Panc1 (cell line): ENCODE measurements around the gene AP2B1. TPM values are rescaled to one million over a fixed set of nuclear protein-coding genes. Genes with fewer than 3 reads are reported as not detected.

Experiments
- ATAC-seq: fragments of 200-7000 bp; cut with Tn5 transposase; 2 replicates; pipeline ENCODE4 v1.9.1; 2020; ENCODE audit warnings: mild to moderate bottlenecking, moderate library complexity
- BruUV-seq: library from RNA; stranded (reverse); fragments of 400-500 nt; replicated peaks from 2 replicates; lab custom pipeline; 2021; lab: Mats Ljungman, UMichigan
- CTCF ChIA-PET: fragments of 300-600 bp; sonication (Branson Sonifier 250); formaldehyde crosslinking; loops from one replicate; lab custom pipeline; 2022; ENCODE audit warnings: antibody characterized with exemption; lab: Charles Lee
- POLR2A ChIA-PET: fragments of 300-600 bp; sonication (Branson Sonifier 250); formaldehyde crosslinking; loops from one replicate; lab custom pipeline; 2022; ENCODE audit warnings: antibody characterized with exemption; lab: Charles Lee
- DNase-seq: peaks from one replicate; pipeline ENCODE4 v3.0.0-alpha.2; 2010; ENCODE audit warnings: low read depth, low spot score
- H3K27ac ChIP-seq: 2 replicates; pipeline ENCODE4 v1.5.1; 2011; ENCODE audit warnings: mild to moderate bottlenecking, low read length, inconsistent platforms
- H3K27me3 ChIP-seq: fragments of 200-500 bp; sonication (Bioruptor generic); 2 replicates; pipeline ENCODE4 v1.6.0; 2014; ENCODE audit warnings: low read length, inconsistent platforms; ENCODE audit not compliant: control insufficient read depth, insufficient read depth
- H3K36me3 ChIP-seq: fragments of 200-500 bp; sonication (Bioruptor generic); 2 replicates; pipeline ENCODE4 v1.5.1; 2014; ENCODE audit warnings: inconsistent platforms, mild to moderate bottlenecking, low read length, moderate library complexity; ENCODE audit not compliant: control insufficient read depth, insufficient read depth
- H3K4me1 ChIP-seq: 2 replicates; pipeline ENCODE4 v1.5.1; 2011; ENCODE audit warnings: inconsistent platforms, mild to moderate bottlenecking, low read length, moderate library complexity; ENCODE audit not compliant: control insufficient read depth, insufficient read depth
- H3K4me3 ChIP-seq, 2 experiments: 2 replicates each; pipeline ENCODE4 v1.5.1; 2011 to 2012; ENCODE audit warnings: low read depth in 2 of 2, low read length in 2 of 2, mild to moderate bottlenecking in 2 of 2, inconsistent platforms in 1 of 2, moderate library complexity in 1 of 2
- H3K9me3 ChIP-seq: fragments of 200-500 bp; sonication (Bioruptor generic); 2 replicates; pipeline ENCODE4 v1.5.1; 2014; ENCODE audit warnings: low read depth, mild to moderate bottlenecking, inconsistent platforms, low read length, moderate library complexity; ENCODE audit not compliant: control insufficient read depth, insufficient read depth
- POLR2AphosphoS5 ChIP-seq: IDR thresholded peaks from 2 replicates; pipeline ENCODE4 v1.6.1; 2012; ENCODE audit warnings: mild to moderate bottlenecking, low read depth, low read length, moderate library complexity
- SIN3A ChIP-seq: IDR thresholded peaks from 2 replicates; pipeline ENCODE4 v1.6.1; 2012; ENCODE audit warnings: low read depth, mild to moderate bottlenecking, low read length, moderate library complexity, borderline replicate concordance; ENCODE audit not compliant: insufficient read depth
- TCF7L2 ChIP-seq: IDR thresholded peaks from 2 replicates; pipeline ENCODE4 v1.6.1; 2011; ENCODE audit warnings: mild to moderate bottlenecking, low read depth, low read length, inconsistent platforms
- in situ Hi-C: cut with HindIII; loops from 2 replicates; pipeline ENCODE4 v1.10.0; 2016; ENCODE audit warnings: low sequenced_read_pairs, low pct_unique_long_range_greater_than_20kb
- intact Hi-C: fragments of 100-400 bp; cut with micrococcal nuclease; formaldehyde crosslinking; loops from one replicate; pipeline ENCODE4 v1.10.0; 2022; ENCODE audit not compliant: unreplicated experiment
- total RNA-seq: library from RNA; stranded (reverse); gene quantifications from one replicate; pipeline ENCODE4 v1.2.1, GENCODE V29; 2021; ENCODE audit not compliant: unreplicated experiment
- TF ChIP-seq, protein P1 (sequence below), 2 experiments: IDR thresholded peaks; 2 replicates each; pipeline ENCODE4 v1.6.1; 2011 to 2012; ENCODE audit warnings: low read depth in 2 of 2, control low read depth in 1 of 2, low read length in 1 of 2, mild to moderate bottlenecking in 1 of 2, moderate library complexity in 1 of 2; ENCODE audit not compliant: insufficient read depth in 1 of 2
- TF ChIP-seq, protein P2 (sequence below): fragments of 450-650 bp; IDR thresholded peaks from 2 replicates; pipeline ENCODE4 v1.5.1; 2017; ENCODE audit warnings: mild to moderate bottlenecking

The AP2B1 gene
- total RNA-seq, 1 experiment from 2014 or later = 446 TPM

DNA sequence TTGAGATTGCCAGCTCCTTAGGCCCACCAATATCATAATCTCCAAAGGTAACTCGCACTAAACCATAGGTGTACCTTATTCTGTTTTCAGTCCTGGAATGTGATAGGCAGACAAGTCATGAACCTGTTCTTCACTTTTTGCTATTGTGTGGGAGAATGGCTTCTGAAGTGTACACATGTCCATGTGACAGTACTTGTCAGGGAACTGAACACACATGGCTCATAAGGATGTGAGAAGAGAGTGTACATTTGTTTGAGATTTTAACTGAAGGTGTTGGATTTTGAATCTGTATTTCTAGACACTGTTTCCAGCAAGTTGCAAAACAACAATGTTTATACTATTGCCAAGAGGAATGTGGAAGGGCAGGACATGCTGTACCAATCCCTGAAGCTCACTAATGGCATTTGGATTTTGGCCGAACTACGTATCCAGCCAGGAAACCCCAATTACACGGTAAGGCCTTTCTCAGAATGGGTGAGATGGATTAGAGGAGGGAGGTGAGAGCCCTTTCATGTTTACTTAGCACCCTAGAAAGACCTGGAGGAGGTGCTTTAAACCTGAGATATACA is 129.9 kb downstream of the AP2B1 start:
- Histone ChIP-seq H3K4me1 (no peaks in the 10 kb centered on the region), H3K27ac (no peak overlapping the region), H3K27me3 (no peaks in the 10 kb centered on the region), H3K9me3 (no peaks in the 10 kb centered on the region), H3K36me3 (peaks cover 56% of the 10 kb centered on the region), H3K4me3 (no peak overlapping the region)
- no TSS peak for BruUV-seq
- CTCF ChIA-PET = no interaction called here
- in situ Hi-C loops (no loop called here), intact Hi-C loops (no loop called here)
- POLR2A ChIA-PET = no interaction called here
- DNase-seq = no peak
- TF ChIP-seq, protein P1, sequence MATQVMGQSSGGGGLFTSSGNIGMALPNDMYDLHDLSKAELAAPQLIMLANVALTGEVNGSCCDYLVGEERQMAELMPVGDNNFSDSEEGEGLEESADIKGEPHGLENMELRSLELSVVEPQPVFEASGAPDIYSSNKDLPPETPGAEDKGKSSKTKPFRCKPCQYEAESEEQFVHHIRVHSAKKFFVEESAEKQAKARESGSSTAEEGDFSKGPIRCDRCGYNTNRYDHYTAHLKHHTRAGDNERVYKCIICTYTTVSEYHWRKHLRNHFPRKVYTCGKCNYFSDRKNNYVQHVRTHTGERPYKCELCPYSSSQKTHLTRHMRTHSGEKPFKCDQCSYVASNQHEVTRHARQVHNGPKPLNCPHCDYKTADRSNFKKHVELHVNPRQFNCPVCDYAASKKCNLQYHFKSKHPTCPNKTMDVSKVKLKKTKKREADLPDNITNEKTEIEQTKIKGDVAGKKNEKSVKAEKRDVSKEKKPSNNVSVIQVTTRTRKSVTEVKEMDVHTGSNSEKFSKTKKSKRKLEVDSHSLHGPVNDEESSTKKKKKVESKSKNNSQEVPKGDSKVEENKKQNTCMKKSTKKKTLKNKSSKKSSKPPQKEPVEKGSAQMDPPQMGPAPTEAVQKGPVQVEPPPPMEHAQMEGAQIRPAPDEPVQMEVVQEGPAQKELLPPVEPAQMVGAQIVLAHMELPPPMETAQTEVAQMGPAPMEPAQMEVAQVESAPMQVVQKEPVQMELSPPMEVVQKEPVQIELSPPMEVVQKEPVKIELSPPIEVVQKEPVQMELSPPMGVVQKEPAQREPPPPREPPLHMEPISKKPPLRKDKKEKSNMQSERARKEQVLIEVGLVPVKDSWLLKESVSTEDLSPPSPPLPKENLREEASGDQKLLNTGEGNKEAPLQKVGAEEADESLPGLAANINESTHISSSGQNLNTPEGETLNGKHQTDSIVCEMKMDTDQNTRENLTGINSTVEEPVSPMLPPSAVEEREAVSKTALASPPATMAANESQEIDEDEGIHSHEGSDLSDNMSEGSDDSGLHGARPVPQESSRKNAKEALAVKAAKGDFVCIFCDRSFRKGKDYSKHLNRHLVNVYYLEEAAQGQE (IDR thresholded peaks at IDR 0.05; ENCODE audit: insufficient read depth in 1 of 2, low read depth in 2 of 2, low read length in 1 of 2) = no peak
- TF ChIP-seq POLR2AphosphoS5 (no peak), TCF7L2 (no peak), SIN3A (no peak)
- TF ChIP-seq, protein P2, sequence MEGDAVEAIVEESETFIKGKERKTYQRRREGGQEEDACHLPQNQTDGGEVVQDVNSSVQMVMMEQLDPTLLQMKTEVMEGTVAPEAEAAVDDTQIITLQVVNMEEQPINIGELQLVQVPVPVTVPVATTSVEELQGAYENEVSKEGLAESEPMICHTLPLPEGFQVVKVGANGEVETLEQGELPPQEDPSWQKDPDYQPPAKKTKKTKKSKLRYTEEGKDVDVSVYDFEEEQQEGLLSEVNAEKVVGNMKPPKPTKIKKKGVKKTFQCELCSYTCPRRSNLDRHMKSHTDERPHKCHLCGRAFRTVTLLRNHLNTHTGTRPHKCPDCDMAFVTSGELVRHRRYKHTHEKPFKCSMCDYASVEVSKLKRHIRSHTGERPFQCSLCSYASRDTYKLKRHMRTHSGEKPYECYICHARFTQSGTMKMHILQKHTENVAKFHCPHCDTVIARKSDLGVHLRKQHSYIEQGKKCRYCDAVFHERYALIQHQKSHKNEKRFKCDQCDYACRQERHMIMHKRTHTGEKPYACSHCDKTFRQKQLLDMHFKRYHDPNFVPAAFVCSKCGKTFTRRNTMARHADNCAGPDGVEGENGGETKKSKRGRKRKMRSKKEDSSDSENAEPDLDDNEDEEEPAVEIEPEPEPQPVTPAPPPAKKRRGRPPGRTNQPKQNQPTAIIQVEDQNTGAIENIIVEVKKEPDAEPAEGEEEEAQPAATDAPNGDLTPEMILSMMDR = no peak
- no peak for ATAC-seq

DNA sequence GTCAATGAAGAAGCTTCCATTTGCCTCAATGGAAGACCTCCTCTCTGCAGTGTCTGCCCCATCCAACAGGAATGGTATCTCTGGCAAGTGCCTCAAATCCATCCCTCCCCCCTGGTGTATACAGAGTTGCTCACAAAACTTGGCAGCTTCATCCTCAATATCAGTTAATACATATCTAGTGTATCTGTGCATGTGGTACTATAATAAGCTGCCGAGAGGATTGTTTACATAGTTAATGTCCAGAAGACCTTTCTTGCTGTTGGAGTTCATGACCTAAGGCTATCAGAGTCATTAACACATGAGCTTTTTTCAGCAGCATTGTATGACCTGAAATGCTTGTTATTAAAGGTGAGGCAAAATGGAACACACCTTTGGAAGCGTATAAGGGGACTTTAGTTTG is 130.4 kb downstream of the AP2B1 start:
- ChIA-PET CTCF (no interaction called here), POLR2A (no interaction called here)

More for the DNA sequence above, 130.4 kb downstream of the AP2B1 start:
- in situ Hi-C loops = no loop called here
- H3K27ac ChIP-seq = no peak overlapping the region
- DNase-seq (no peak), ATAC-seq (0 out of 2 replicates have a peak, but pooled peaks have one; percentile 15)
- no peaks in the 10 kb centered on the region for H3K4me1 ChIP-seq
- no TSS peak for BruUV-seq
- no peaks in the 10 kb centered on the region for H3K9me3 ChIP-seq
- no peaks in the 10 kb centered on the region for H3K27me3 ChIP-seq
- H3K4me3 ChIP-seq = no peak overlapping the region
- TF ChIP-seq SIN3A (no peak), POLR2AphosphoS5 (no peak), TCF7L2 (no peak)
- TF ChIP-seq, protein P2 = no peak
- TF ChIP-seq, protein P1 (IDR thresholded peaks at IDR 0.05; ENCODE audit: insufficient read depth in 1 of 2, low read depth in 2 of 2, low read length in 1 of 2) = no peak
- intact Hi-C loops = no loop called here
- H3K36me3 ChIP-seq = peaks cover 58% of the 10 kb centered on the region
